ENCODE data around the gene COL18A1.

Gene COL18A1

DNA sequence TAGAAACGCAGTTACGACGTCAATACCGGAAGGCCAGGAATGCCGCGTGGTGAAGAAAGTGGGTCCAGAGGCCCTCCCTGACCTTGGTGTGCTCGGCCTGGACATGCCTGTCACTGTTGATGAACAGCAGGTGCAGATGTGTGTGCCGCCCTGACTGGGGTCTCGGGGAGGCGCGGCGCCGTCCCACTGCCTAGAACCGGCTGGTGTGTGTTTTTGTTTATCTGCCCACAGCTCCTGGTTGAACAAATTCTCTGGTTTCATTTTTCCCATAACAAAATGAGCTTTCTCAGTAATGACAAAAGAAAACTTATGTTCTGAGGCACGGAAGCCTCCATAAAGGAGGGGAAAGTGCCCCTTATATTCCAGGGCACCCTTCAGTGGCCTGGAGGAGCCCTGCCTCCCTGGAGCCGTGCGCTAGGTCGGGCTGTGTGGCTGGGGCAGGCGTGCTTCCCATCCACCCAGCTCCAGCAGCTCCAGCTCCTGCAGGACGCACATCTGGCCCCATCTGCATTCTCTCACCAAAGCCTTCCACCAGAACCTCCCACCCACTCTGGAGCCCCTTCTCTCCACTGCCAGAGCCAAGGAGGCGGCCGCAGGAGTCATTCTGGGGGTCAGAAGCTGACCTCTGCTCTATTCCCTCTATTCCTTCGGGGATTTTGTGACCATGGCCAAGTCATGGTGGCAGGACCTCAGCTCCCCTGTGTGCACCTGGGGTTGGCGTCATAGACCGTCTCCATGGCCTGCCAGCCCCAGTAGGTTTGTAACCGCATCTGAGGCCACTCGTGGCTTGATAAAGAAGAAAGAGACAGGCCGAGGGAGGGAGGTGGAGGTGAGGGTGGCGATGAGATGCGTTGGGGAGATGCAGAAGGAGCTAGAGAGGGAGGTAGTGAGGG, 20.1 kb upstream of the COL18A1 start:
- H3K9me3 Mint-ChIP-seq, result no peaks in the 10 kb centered on the region
- peaks cover 54% of the 10 kb centered on the region for H3K27me3 Mint-ChIP-seq
- no peaks in the 10 kb centered on the region for H3K36me3 Mint-ChIP-seq
- no peak overlapping the region for H3K27ac Mint-ChIP-seq
- CTCF ChIA-PET, result no interaction called here
- H3K4me1 Mint-ChIP-seq, result no peaks in the 10 kb centered on the region
- no peak for DNase-seq
- H3K4me3 Mint-ChIP-seq, result no peak overlapping the region

DNA sequence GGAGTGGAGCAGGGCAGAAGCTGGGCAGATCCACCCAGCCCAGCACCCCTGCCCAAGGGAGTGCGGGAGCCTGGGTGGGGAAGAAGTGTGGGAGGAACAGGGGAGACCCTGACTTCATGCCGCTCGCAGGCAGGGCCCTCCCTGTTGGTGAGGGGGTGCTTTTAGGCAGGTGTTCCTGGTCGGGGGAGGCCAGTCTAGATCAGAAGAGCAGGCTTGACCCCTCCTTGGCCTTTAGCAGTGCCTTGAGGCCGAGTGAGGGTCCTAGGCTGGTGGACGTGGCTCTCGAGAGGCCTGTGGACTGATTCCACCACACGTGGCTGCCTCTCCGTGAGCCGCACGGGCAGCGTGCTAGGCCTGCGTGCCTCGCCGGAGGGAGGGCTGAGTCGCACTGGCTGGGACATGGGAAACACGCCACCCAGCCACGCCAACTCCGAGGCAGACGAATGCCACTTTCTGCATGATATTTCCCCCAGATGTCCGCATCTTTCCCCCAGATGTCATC, 19.4 kb upstream of the COL18A1 start:
- Mint-ChIP-seq H3K4me3 (no peak overlapping the region), H3K27me3 (peaks cover 52% of the 10 kb centered on the region), H3K9me3 (no peaks in the 10 kb centered on the region), H3K4me1 (no peaks in the 10 kb centered on the region), H3K36me3 (no peaks in the 10 kb centered on the region), H3K27ac (no peak overlapping the region)
- DNase-seq, result no peak
- CTCF ChIA-PET, result no interaction called here

DNA sequence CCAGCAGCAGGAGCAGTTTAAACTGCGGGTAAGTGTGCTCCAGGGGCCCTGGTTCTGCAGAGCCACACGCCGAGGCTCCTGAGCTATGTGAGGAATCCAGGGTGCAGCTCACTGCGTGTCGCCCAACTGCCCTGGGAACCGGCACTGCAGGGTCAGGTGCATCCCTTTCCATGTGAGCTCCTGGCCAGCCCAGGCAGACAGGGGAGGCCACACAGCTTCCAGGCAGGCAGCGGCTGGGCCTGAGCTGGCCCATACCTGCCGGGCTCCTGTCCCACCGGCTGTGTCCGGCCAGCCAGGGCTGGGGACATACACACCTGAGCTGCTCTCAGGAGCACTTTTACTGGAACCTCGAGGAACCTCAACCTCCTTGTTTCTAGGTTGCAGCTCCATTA, 18.6 kb upstream of the COL18A1 start:
- no peak for DNase-seq
- Mint-ChIP-seq H3K27ac (no peak overlapping the region), H3K9me3 (no peaks in the 10 kb centered on the region), H3K4me3 (no peak overlapping the region), H3K36me3 (no peaks in the 10 kb centered on the region), H3K4me1 (no peaks in the 10 kb centered on the region), H3K27me3 (peaks cover 46% of the 10 kb centered on the region)
- CTCF ChIA-PET, result no interaction called here

DNA sequence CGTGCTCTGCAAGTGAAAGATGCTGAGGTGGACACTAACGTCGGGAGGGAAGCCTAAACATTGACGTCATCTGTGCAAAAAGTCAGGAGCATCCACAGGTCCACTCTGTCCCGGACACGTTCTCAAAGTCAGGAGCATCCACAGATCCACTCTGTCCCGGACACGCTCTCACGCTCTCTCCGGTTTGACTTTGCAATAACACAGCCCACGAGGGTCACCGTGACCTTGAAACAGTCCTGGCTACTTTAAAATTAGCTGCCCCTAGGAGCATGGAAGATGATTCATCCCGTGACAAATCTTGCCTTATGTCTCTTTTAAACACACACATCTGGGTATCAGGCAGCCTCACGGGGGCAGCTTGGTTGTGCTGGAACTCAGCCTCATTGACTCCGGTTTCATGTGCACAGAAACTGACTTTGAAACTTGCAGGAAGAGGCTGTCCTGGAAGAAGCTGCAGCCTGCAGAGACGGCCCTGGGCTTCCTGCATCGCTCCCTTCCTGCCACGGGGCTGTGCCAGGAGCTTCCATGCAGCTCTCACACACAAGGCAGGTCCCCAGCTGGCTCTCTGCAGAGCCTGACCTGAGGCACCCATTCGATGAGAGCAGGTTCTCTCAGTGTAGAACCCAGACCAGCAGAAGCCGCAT, 18.1 kb upstream of the COL18A1 start:
- H3K27ac Mint-ChIP-seq, result no peak overlapping the region
- H3K27me3 Mint-ChIP-seq, result peaks cover 46% of the 10 kb centered on the region
- no peak overlapping the region for H3K4me3 Mint-ChIP-seq
- no peaks in the 10 kb centered on the region for H3K36me3 Mint-ChIP-seq
- H3K4me1 Mint-ChIP-seq, result no peaks in the 10 kb centered on the region
- no peak for DNase-seq
- CTCF ChIA-PET, result no interaction called here
- no peaks in the 10 kb centered on the region for H3K9me3 Mint-ChIP-seq

DNA sequence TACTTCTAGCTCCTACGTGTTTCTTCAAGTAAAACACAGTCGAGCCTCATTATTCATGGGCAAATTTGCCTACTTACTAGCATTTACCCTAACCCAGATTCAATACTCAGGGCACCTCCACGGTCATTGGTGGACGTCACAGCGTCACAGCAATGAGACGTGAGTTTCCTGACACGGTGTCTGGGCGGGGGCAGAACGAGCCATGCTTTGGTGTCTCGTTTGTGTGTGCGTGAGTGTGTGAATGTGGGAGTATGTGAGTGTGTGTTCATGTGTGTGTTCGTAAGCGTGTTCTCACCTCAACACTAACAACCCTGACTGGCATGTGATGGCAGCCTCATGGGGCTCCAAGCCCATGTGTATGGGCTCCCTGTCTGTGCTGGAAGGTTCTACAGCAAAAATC, 17.5 kb upstream of the COL18A1 start:
- Mint-ChIP-seq H3K4me1 (no peaks in the 10 kb centered on the region), H3K9me3 (no peaks in the 10 kb centered on the region), H3K4me3 (no peak overlapping the region), H3K36me3 (no peaks in the 10 kb centered on the region), H3K27me3 (peaks cover 44% of the 10 kb centered on the region), H3K27ac (no peak overlapping the region)
- CTCF ChIA-PET, result no interaction called here
- DNase-seq, result no peak

DNA sequence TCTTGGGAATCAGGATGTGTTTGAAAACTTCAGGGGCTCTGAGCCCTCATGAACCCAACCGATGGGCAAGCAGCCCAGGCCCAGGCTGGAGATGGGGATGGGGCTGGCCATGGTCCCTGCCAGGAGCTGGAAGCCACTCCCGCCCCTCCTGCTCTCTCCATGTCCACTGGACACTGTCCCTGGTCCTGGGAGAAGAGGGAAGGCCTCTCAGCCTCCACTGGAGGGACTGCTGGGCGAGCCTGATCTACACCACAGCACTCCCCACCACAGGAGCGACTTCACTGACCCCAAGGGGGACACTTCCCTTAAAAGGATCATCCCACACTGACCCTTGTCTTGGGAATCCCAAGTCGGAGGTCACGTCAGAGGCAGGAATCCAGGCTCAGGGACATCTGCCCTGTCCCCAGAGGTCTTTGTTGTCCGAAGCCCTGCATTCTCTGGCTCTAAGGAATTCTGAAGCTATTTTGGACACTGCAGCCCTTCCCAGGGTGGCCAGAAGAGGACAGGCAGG, 16.9 kb upstream of the COL18A1 start:
- Mint-ChIP-seq H3K4me3 (no peak overlapping the region), H3K4me1 (no peaks in the 10 kb centered on the region), H3K27me3 (peaks cover 39% of the 10 kb centered on the region), H3K36me3 (no peaks in the 10 kb centered on the region), H3K27ac (no peak overlapping the region), H3K9me3 (no peaks in the 10 kb centered on the region)
- CTCF ChIA-PET, result no interaction called here
- no peak for DNase-seq

DNA sequence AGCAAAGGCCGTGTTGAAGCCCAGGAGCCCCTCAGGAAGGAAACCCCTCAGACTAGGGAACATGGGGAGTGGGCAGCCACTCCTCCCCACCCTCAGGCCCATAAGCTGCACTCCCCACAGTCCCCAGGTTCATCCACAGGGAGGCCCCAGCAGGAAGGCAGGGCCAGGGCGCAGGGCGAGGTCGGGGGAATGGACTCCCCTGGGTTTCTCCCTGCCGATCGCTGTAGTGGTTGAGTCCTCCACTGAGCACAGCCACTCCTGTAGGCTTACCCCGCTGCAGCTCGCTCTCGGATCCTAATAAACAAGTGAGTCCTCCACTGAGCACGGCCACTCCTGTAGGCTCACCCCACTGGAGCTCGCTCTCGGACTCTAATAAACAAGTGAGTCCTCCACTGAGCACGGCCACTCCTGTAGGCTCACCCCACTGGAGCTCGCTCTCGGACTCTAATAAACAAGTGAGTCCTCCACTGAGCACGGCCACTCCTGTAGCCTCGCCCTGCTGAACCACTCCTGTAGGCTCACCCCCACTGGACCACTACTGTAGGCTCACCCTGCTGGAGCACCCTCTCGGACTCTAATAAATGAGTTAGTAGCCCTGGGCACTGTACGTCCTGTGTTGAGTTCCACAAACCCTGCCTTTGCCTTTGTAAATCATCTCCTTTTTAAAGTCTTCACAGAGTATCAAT, 16.2 kb upstream of the COL18A1 start:
- CTCF ChIA-PET, result no interaction called here
- no peaks in the 10 kb centered on the region for H3K36me3 Mint-ChIP-seq

DNA sequence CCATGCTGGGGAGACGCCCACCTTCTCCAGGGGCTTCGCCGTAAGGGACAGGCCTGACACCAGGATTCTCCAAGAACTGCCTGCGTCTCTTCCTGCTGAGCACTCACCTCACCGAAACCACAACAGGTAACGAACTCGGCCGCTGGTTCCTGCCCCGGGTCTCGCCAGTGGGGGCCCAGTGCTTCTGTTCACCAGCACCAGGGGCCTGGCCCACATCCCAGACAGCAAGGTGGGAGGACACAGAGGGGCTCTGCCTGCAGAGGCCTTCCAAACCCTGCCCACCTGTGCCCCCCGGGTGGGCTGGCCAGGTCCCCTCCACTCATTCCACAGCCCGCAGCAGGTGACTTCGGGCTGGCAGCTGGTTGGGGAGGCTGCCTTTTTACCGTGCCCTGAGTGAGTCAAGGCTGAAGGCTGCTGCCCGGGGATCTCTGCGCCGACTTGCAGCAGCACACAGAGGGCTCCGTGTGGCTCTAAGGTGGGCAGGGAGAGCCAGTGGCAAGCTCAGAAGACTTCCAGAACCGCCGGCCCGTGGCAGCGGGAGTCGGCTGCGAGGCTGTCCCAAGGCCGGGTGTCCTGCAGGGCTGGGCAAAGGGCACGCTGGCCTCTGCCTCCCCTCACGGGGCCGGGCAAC, 14.7 kb upstream of the COL18A1 start:
- no peak for DNase-seq
- CTCF ChIA-PET, result no interaction called here
- no peak overlapping the region for H3K4me3 Mint-ChIP-seq
- peaks cover 35% of the 10 kb centered on the region for H3K27me3 Mint-ChIP-seq
- no peaks in the 10 kb centered on the region for H3K36me3 Mint-ChIP-seq
- H3K27ac Mint-ChIP-seq, result no peak overlapping the region
- no peaks in the 10 kb centered on the region for H3K4me1 Mint-ChIP-seq
- no peaks in the 10 kb centered on the region for H3K9me3 Mint-ChIP-seq

More for the DNA sequence above, 16.2 kb upstream of the COL18A1 start:
- DNase-seq, result no peak
- no peak overlapping the region for H3K4me3 Mint-ChIP-seq
- H3K27ac Mint-ChIP-seq, result no peak overlapping the region
- H3K27me3 Mint-ChIP-seq, result peaks cover 36% of the 10 kb centered on the region
- no peaks in the 10 kb centered on the region for H3K9me3 Mint-ChIP-seq
- H3K4me1 Mint-ChIP-seq, result no peaks in the 10 kb centered on the region

DNA sequence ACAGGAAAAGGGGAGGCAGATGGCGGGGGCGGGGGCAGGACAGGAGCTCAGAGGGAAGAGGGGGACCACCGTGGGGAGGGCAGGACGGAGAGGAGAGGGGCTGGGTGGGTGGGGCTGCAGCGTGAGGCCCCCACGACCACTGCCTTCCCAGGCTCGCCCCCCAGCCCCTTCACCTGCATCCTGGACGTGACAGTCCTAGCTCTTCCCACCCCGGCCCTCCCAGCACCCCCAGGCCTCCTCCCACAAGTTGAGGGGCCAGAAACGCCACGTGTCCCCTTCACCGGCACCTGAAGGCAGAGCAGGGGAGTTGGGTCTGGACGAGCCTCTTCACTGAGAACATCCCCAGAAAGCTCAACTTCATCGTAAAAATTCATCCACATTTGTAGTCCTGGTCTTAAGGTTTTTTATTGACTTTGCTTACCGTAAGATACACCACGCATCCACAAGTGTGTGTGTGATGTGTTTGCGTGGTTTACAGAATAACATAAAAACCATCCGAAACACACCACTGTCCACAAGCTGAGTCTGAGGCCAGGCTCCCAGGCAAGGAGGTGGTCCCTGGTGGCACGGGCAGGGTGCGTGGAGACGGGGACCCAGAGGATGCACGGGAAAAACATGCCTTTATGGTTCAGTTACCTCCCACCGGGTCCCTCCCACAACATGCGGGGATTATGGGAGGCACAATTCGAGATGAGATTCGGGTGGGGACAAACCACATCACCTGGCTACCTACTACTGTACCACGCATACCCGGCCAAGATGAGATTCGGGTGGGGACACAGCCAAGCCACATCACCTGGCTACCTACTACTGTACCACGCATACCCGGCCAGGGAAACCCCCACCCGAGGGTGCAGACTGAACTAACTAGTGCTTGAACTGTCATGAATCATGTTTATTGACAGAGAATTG, 13.9 kb upstream of the COL18A1 start:
- H3K4me1 Mint-ChIP-seq, result no peaks in the 10 kb centered on the region
- H3K27me3 Mint-ChIP-seq, result peaks cover 33% of the 10 kb centered on the region
- no peak for DNase-seq

DNA sequence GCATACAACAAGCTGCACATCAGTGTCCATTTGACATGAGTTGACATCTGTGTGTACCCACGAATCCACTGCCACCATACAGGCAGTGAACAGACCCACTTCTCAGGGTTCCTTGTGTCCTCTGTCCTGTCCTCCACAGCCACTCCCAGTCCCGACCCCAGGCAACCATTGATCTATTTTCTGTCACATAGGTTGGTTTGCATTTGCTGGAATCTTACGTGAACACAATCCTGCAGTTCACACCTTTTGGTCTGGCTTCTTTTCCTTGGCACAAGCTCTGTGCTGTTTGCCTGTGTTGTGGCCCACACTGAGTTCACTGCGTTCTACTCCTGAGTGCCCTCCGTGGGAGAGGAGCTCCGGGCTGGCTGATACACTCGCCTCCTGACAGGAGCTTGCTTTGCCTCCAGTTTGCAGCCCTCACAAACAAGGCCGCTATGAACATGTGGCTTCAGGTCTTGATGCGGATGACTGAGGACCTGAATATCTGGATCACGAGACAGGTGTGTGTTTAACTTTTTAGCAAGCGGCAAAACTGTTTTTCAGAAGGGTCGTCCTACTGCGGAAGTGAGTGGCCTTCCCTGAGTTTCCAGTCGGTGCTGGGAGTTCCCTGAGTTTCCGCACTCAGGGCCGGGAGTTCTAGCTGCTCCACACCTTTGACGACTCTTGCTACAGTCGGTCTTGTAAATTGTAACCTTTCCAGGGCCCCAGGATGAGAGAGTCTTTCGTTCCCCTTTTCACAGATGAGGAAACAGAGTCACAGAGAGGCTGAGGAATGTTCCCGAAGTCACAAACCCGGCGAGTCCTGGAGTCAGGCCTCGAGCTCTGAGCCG, 13.0 kb upstream of the COL18A1 start:
- CTCF ChIA-PET, result no interaction called here
- DNase-seq, result no peak
- peaks cover 37% of the 10 kb centered on the region for H3K27me3 Mint-ChIP-seq
- no peaks in the 10 kb centered on the region for H3K4me1 Mint-ChIP-seq
- H3K4me3 Mint-ChIP-seq, result no peak overlapping the region
- no peaks in the 10 kb centered on the region for H3K36me3 Mint-ChIP-seq
- H3K27ac Mint-ChIP-seq, result no peak overlapping the region
- H3K9me3 Mint-ChIP-seq, result no peaks in the 10 kb centered on the region

More for the DNA sequence above, 13.9 kb upstream of the COL18A1 start:
- CTCF ChIA-PET, result no interaction called here
- H3K4me3 Mint-ChIP-seq, result no peak overlapping the region
- no peak overlapping the region for H3K27ac Mint-ChIP-seq
- no peaks in the 10 kb centered on the region for H3K9me3 Mint-ChIP-seq
- H3K36me3 Mint-ChIP-seq, result no peaks in the 10 kb centered on the region

DNA sequence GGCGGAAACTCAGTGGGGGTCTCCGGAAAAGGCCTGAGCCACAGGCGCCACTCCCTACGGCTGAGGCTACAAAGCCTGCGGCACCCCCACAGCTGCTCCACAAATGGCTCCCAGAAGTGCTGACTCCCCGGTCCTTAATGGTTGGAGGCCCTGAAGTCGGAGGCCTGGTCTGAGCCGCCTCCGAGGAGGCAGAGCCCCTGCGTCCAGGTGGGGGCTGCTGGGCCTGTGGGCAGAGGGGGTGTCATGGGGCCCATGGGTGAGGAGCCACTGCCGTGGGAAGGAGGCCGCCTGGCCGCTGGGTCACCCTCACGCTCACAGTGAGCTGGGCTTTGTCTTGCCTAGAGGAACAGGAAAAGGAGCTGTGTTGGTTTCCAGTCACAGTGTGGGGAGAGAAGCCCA, 12.4 kb upstream of the COL18A1 start:
- CTCF ChIA-PET, result no interaction called here
- Mint-ChIP-seq H3K4me3 (no peak overlapping the region), H3K9me3 (no peaks in the 10 kb centered on the region), H3K27ac (no peak overlapping the region), H3K4me1 (no peaks in the 10 kb centered on the region), H3K36me3 (no peaks in the 10 kb centered on the region), H3K27me3 (peaks cover 34% of the 10 kb centered on the region)
- DNase-seq, result no peak

DNA sequence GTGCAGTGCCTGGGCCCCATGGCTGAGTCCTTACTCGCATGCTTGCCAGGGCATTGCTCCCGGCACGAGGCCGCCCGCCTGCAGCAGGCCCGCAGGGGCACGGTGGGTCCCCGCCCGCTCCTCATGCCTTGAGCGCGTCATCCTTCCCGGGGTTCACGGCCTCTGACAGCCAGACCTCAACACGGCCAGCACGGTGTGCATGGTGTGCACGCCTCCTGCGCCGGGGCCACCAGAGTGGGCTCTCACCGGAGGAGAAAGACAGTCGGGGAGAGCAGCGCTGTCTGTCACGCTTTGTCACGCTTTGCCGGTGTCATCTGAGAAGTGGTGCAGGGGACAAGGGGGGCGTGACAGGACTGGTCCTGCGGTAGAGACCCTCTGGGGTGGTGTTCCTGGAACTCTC, 11.9 kb upstream of the COL18A1 start:
- Mint-ChIP-seq H3K4me3 (no peak overlapping the region), H3K36me3 (no peaks in the 10 kb centered on the region), H3K27me3 (peaks cover 29% of the 10 kb centered on the region), H3K4me1 (no peaks in the 10 kb centered on the region), H3K9me3 (no peaks in the 10 kb centered on the region), H3K27ac (no peak overlapping the region)
- no peak for DNase-seq
- CTCF ChIA-PET, result no interaction called here
